Caco-2 (cell line): ENCODE measurements around the gene MARK2. TPM values are rescaled to one million over a fixed set of nuclear protein-coding genes. Genes with fewer than 3 reads are reported as not detected.

Experiments
- BruUV-seq: library from RNA; stranded (reverse); fragments of 400-500 nt; replicated peaks from 2 replicates; lab custom pipeline; 2021; lab: Mats Ljungman, UMichigan
- CTCF ChIA-PET: fragments of 300-600 bp; sonication (Branson Sonifier 250); formaldehyde crosslinking; loops from one replicate; lab custom pipeline; 2022; ENCODE audit warnings: antibody characterized with exemption; lab: Charles Lee
- POLR2A ChIA-PET: fragments of 300-600 bp; sonication (Branson Sonifier 250); formaldehyde crosslinking; loops from one replicate; lab custom pipeline; 2022; ENCODE audit warnings: antibody characterized with exemption; lab: Charles Lee
- DNase-seq, 2 experiments: peaks; one replicate each; pipeline versions ENCODE4 v3.0.0 to v3.0.0-alpha.2; 2020 to 2022
- H3K27me3 ChIP-seq: replicated peaks from 2 replicates; pipeline ENCODE4 v1.6.0; 2011; ENCODE audit warnings: low read length; ENCODE audit not compliant: control insufficient read depth, insufficient read depth
- H3K36me3 ChIP-seq: 2 replicates; pipeline ENCODE4 v1.5.1; 2011; ENCODE audit warnings: low read length; ENCODE audit not compliant: control insufficient read depth, insufficient read depth
- H3K4me1 ChIP-seq: fragments of 250-450 bp; sonication (Bioruptor Pico); 2 replicates; pipeline ENCODE4 v1.5.1; 2020; ENCODE audit warnings: mild to moderate bottlenecking
- H3K4me3 ChIP-seq: 2 replicates; pipeline ENCODE4 v1.5.1; 2011; ENCODE audit warnings: low read depth, mild to moderate bottlenecking, control low read depth, low read length
- H3K9me3 ChIP-seq: fragments of 250-450 bp; sonication (Bioruptor Pico); 2 replicates; pipeline ENCODE4 v1.5.1; 2020; ENCODE audit warnings: mild to moderate bottlenecking, moderate library complexity
- H3K27ac Mint-ChIP-seq: one replicate; pipeline ENCODE4 v1.8.0; 2022; ENCODE audit warnings: mixed read lengths; ENCODE audit not compliant: unreplicated experiment
- H3K27me3 Mint-ChIP-seq: one replicate; pipeline ENCODE4 v1.8.0; 2022; ENCODE audit warnings: mixed read lengths; ENCODE audit not compliant: insufficient read depth, unreplicated experiment
- H3K36me3 Mint-ChIP-seq: one replicate; pipeline ENCODE4 v1.8.0; 2022; ENCODE audit warnings: mild to moderate bottlenecking, mixed read lengths; ENCODE audit not compliant: insufficient read depth, unreplicated experiment
- H3K4me1 Mint-ChIP-seq: one replicate; pipeline ENCODE4 v1.8.0; 2022; ENCODE audit warnings: low read depth, mixed read lengths; ENCODE audit not compliant: unreplicated experiment
- H3K4me3 Mint-ChIP-seq: one replicate; pipeline ENCODE4 v1.8.0; 2022; ENCODE audit warnings: mild to moderate bottlenecking, moderate library complexity, mixed read lengths; ENCODE audit not compliant: unreplicated experiment
- H3K9me3 Mint-ChIP-seq: one replicate; pipeline ENCODE4 v1.8.0; 2022; ENCODE audit warnings: mixed read lengths; ENCODE audit not compliant: unreplicated experiment
- CTCF ChIP-seq, 2 experiments: fragments of 200-600 bp in 1 of 2; IDR thresholded peaks; 1 replicate in 1 of 2; 2 replicates in 1 of 2; pipeline versions ENCODE4 v1.5.1 to v1.8.0; 2011 to 2022; ENCODE audit warnings: antibody characterized with exemption in 1 of 2, control low read depth in 1 of 2, inconsistent platforms in 1 of 2, low read depth in 1 of 2, low read length in 1 of 2, mild to moderate bottlenecking in 1 of 2, moderate library complexity in 1 of 2; ENCODE audit not compliant: insufficient read depth in 1 of 2, severe bottlenecking in 1 of 2, unreplicated experiment in 1 of 2
- intact Hi-C: fragments of 100-400 bp; cut with micrococcal nuclease; formaldehyde crosslinking; loops from one replicate; pipeline ENCODE4 v1.10.0; 2022; ENCODE audit not compliant: unreplicated experiment
- total RNA-seq: library from RNA; stranded (reverse); gene quantifications from 2 replicates; pipeline ENCODE4 v1.2.3, GENCODE V29; 2022

The MARK2 gene
- total RNA-seq, 1 experiment from 2014 or later, result 63.5 TPM

- intact Hi-C loops, result no loop called here
- TF ChIP-seq CTCF (IDR thresholded peaks at IDR 0.05; ENCODE audit: insufficient read depth in 1 of 2, low read depth in 1 of 2, low read length in 1 of 2, severe bottlenecking in 1 of 2, unreplicated experiment in 1 of 2), result no peak
- Mint-ChIP-seq H3K27ac (peak overlapping the region; percentile 57), H3K4me1 (peaks cover 28% of the 10 kb centered on the region), H3K36me3 (peaks cover 75% of the 10 kb centered on the region), H3K9me3 (no peaks in the 10 kb centered on the region), H3K27me3 (no peaks in the 10 kb centered on the region), H3K4me3 (peak overlapping the region; percentile 42)
- DNase-seq, result no peak
- no peaks in the 10 kb centered on the region for H3K27me3 ChIP-seq
- no peak overlapping the region for H3K4me3 ChIP-seq
- POLR2A ChIA-PET, result no interaction called here
- CTCF ChIA-PET, result no interaction called here
- H3K4me1 ChIP-seq, result peaks cover 59% of the 10 kb centered on the region
- BruUV-seq, result no TSS peak
- no peaks in the 10 kb centered on the region for H3K36me3 ChIP-seq
- H3K9me3 ChIP-seq, result no peaks in the 10 kb centered on the region
Observed at GRCh38 chr11:63854696-63855095, 15.8 kb downstream of the MARK2 start.

- Histone ChIP-seq H3K27me3 (no peaks in the 10 kb centered on the region), H3K4me1 (peaks cover 50% of the 10 kb centered on the region), H3K36me3 (no peaks in the 10 kb centered on the region), H3K4me3 (no peak overlapping the region), H3K9me3 (no peaks in the 10 kb centered on the region)
- CTCF ChIA-PET, result interaction anchor here (0.9 to 1.1 kb wide), 4 partner anchors 16 to 90 kb away, joined by 3 to 9 read pairs (median 8); partner anchors contain the start of gene MARK2
- Mint-ChIP-seq H3K4me1 (peaks cover 22% of the 10 kb centered on the region), H3K4me3 (peak overlapping the region; percentile 16), H3K27me3 (no peaks in the 10 kb centered on the region), H3K36me3 (peaks cover 79% of the 10 kb centered on the region), H3K9me3 (no peaks in the 10 kb centered on the region), H3K27ac (peak overlapping the region; percentile 80)
- intact Hi-C loops, result loop anchor here (1.0 to 2.0 kb wide), 3 partner anchors 9 to 17 kb away; partner anchors contain the start of gene MARK2
- POLR2A ChIA-PET, result interaction anchor here (0.5 to 1.0 kb wide), 3 partner anchors 9 to 181 kb away, joined by 3 to 9 read pairs (median 5); no protein-coding TSS in a partner anchor
- TF ChIP-seq CTCF (IDR thresholded peaks at IDR 0.05; ENCODE audit: insufficient read depth in 1 of 2, low read depth in 1 of 2, low read length in 1 of 2, severe bottlenecking in 1 of 2, unreplicated experiment in 1 of 2), result no peak
- no TSS peak for BruUV-seq
- peak; percentile 79 to 83 for DNase-seq
Observed at GRCh38 chr11:63855975-63856374, 17.1 kb downstream of the MARK2 start.

GRCh38 chr11:63858628-63859550, 20.0 kb downstream of the MARK2 start:
- TSS peak; percentile 68 for BruUV-seq
- H3K4me3 Mint-ChIP-seq, result no peak overlapping the region
- H3K27me3 ChIP-seq, result no peaks in the 10 kb centered on the region
- no peaks in the 10 kb centered on the region for H3K9me3 ChIP-seq
- no peaks in the 10 kb centered on the region for H3K9me3 Mint-ChIP-seq
- H3K4me1 Mint-ChIP-seq, result peaks cover 23% of the 10 kb centered on the region
- peak; percentile 81 to 83 for DNase-seq
- no peak for TF ChIP-seq CTCF (IDR thresholded peaks at IDR 0.05; ENCODE audit: insufficient read depth in 1 of 2, low read depth in 1 of 2, low read length in 1 of 2, severe bottlenecking in 1 of 2, unreplicated experiment in 1 of 2)
- peaks cover 38% of the 10 kb centered on the region for H3K4me1 ChIP-seq
- H3K27me3 Mint-ChIP-seq, result no peaks in the 10 kb centered on the region
- ChIA-PET POLR2A (interaction anchor here (0.6 to 1.0 kb wide), 3 partner anchors 29 to 1027 kb away, joined by 3 to 5 read pairs (median 4); partner anchors contain the start of gene STX5), CTCF (interaction anchor here (0.6 to 1.0 kb wide), 3 partner anchors 13 to 110 kb away, joined by 3 to 7 read pairs (median 3); no protein-coding TSS in a partner anchor)
- intact Hi-C loops, result no loop called here
- H3K36me3 Mint-ChIP-seq, result peaks cover 78% of the 10 kb centered on the region
- H3K27ac Mint-ChIP-seq, result peak overlapping the region; percentile 80
- H3K36me3 ChIP-seq, result no peaks in the 10 kb centered on the region
- no peak overlapping the region for H3K4me3 ChIP-seq
